NCI-H1105 treated with DMSO at 0.1 percent for 48 hours (cell line): ENCODE measurements around the gene DCC.
A peak's percentile ranks its signal among the peaks of the same experiment; 100 is the strongest.

ENCODE experiments used
- DNase-seq: peaks from one replicate; lab custom pipeline; 2025; lab: John Stamatoyannopoulos, UW

Gene DCC

GRCh38 chr18:52339891-52340371 lies at the start of gene DCC:
Gene DCC, plus strand, starts transcription at chr18:52340197. Its CDS starts 591 bp downstream, at chr18:52340788.
- peak; percentile 67 for DNase-seq

GRCh38 chr18:52310651-52311050 lies 29.3 kb upstream of the DCC start:
- no peak for DNase-seq

GRCh38 chr18:52311331-52311730 lies 28.7 kb upstream of the DCC start:
- peak; percentile 42 for DNase-seq

- DNase-seq = peak; percentile 99
These were observed 27.7 kb upstream of the DCC start for GRCh38 chr18:52312346-52312745.

- no peak for DNase-seq
These were observed 26.8 kb upstream of the DCC start for GRCh38 chr18:52313213-52313612.

- no peak for DNase-seq
These were observed 20.5 kb upstream of the DCC start for GRCh38 chr18:52319424-52319983.

- no peak for DNase-seq
These were observed 17.7 kb upstream of the DCC start for GRCh38 chr18:52322307-52322706.

- DNase-seq = no peak
These were observed 16.2 kb upstream of the DCC start for GRCh38 chr18:52323802-52324201.

GRCh38 chr18:52325997-52326396 lies 14.0 kb upstream of the DCC start:
- peak; percentile 74 for DNase-seq

GRCh38 chr18:52333860-52334259 lies 6.1 kb upstream of the DCC start:
- DNase-seq = no peak

GRCh38 chr18:52334307-52334706 lies 5.7 kb upstream of the DCC start:
- DNase-seq = no peak

GRCh38 chr18:52334896-52335295 lies 5.1 kb upstream of the DCC start:
- no peak for DNase-seq

- DNase-seq = no peak
These were observed 2.7 kb upstream of the DCC start for GRCh38 chr18:52337276-52337675.

GRCh38 chr18:52340406-52341102 lies 557 bp downstream of the DCC start:
- DNase-seq = no peak

GRCh38 chr18:52341103-52341432 lies 1.1 kb downstream of the DCC start:
- no peak for DNase-seq

GRCh38 chr18:52341608-52342381 lies 1.8 kb downstream of the DCC start:
- DNase-seq = peak; percentile 56

GRCh38 chr18:52342456-52342855 lies 2.5 kb downstream of the DCC start:
- no peak for DNase-seq

GRCh38 chr18:52343138-52343537 lies 3.1 kb downstream of the DCC start:
- DNase-seq = peak; percentile 57

GRCh38 chr18:52343731-52344340 lies 3.8 kb downstream of the DCC start:
- no peak for DNase-seq

GRCh38 chr18:52344881-52345280 lies 4.9 kb downstream of the DCC start:
- no peak for DNase-seq

- DNase-seq = no peak
These were observed 5.4 kb downstream of the DCC start for GRCh38 chr18:52345428-52345827.

GRCh38 chr18:52348209-52348608 lies 8.2 kb downstream of the DCC start:
- no peak for DNase-seq

- DNase-seq = no peak
These were observed 9.5 kb downstream of the DCC start for GRCh38 chr18:52349498-52349897.
